Left kidney (tissue), 8 donors: ENCODE data around the gene BORA. TPM values are rescaled to one million over a fixed set of nuclear protein-coding genes. Genes with fewer than 3 reads are reported as not detected.
"Not testable (repeated sequence)": the region's sequence is repeated elsewhere in the genome, so short reads cannot be mapped to it uniquely, and the experiment has no call there.

Experiments used
- DNase-seq: peaks from one replicate; pipeline ENCODE4 v3.0.0-alpha.2; 2013
- long read RNA-seq, 8 donors: transcript quantifications; one replicate each; lab custom pipeline, GENCODE V29; 2026
- polyA plus RNA-seq: library from polyadenylated mRNA; unstranded; fragments of 120-200 nt; gene quantifications from one replicate; pipeline ENCODE4 v1.2.1, GENCODE V29; 2013; ENCODE audit not compliant: insufficient read length

Gene BORA
- 14.6 TPM for polyA plus RNA-seq
- long read RNA-seq, donor 1, partial matches to known transcripts, result 0 of 2 reads
- long read RNA-seq, donor 1, other reads (novel, unspliced or antisense), result 0 of 2 reads
- long read RNA-seq, donor 2, result 0 reads
- long read RNA-seq, donor 3, partial matches to known transcripts, result 18 of 19 reads
- long read RNA-seq, donor 3, other reads (novel, unspliced or antisense), result 0 of 19 reads
- long read RNA-seq, donor 4, result 0 reads
- long read RNA-seq, donor 5, partial matches to known transcripts, result 10 of 11 reads
- long read RNA-seq, donor 5, other reads (novel, unspliced or antisense), result 0 of 11 reads
- long read RNA-seq, donor 6, partial matches to known transcripts, result 0 of 5 reads
- long read RNA-seq, donor 6, other reads (novel, unspliced or antisense), result 0 of 5 reads
- long read RNA-seq, donor 7, partial matches to known transcripts, result 0 of 1 reads
- long read RNA-seq, donor 7, other reads (novel, unspliced or antisense), result 0 of 1 reads
- long read RNA-seq, donor 8, result 0 reads

- DNase-seq, result peak; percentile 94
These were observed at the start of gene BORA, which contains the start of gene MZT1 for GRCh38 chr13:72727417-72728289. Gene BORA (plus strand): TSS chr13:72727923. CDS start chr13:72728941, 1,018 bp downstream. Gene MZT1 (minus strand): TSS chr13:72727629. CDS start chr13:72727602, 27 bp downstream.

DNA sequence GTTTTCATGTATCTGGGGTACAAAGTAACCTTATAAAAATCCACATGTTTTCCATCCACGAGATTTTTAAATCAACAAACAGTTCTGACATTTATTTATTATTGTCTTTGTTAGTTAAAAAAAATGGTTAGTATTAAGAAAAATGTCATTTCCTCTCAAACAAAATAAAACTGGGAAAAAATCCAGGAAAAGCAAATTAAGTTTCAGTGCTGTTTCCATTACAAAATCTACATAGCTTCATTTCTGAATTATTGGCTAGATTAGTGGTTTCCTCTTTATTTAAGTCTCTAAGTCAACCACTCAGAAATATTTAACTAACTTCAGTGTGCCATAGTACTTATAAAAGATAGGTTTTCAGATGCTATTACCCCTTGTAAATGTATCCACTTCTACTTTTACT lies 49.4 kb upstream of the BORA start:
- DNase-seq, result peak; percentile 50

GRCh38 chr13:72680353-72680752 lies 47.4 kb upstream of the BORA start:
- DNase-seq, result no peak

GRCh38 chr13:72686766-72687165 lies 41.0 kb upstream of the BORA start:
- no peak for DNase-seq

- no peak for DNase-seq
These were observed 38.5 kb upstream of the BORA start for GRCh38 chr13:72689181-72689696.

GRCh38 chr13:72692884-72693514 lies 34.7 kb upstream of the BORA start:
- no peak for DNase-seq

- no peak for DNase-seq
These were observed 33.9 kb upstream of the BORA start for GRCh38 chr13:72693832-72694231.

- no peak for DNase-seq
These were observed 33.4 kb upstream of the BORA start for GRCh38 chr13:72694314-72694713.

- DNase-seq, result no peak
These were observed 31.1 kb upstream of the BORA start for GRCh38 chr13:72696579-72696978.

GRCh38 chr13:72698164-72698563 lies 29.6 kb upstream of the BORA start:
- DNase-seq, result no peak

DNA sequence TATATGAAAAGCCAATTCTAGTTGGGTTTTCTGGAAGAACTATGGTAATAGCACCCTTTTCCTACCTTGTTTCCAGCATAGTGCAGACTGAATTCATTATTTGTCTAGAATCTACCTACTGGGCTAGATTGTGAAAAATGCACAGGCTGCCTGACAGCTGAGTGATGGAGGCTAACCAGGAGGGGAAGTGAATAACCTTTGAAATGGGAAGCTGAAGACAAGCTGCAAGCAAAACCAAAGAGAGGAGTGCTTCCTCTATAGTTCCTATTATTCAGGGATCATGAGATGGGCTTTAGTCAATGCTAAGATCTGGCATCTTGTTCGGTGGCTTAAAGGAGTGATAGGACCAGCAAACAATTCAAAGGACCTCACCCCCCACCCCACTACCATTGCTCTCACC lies 27.2 kb upstream of the BORA start:
- no peak for DNase-seq

- no peak for DNase-seq
These were observed 10.9 kb upstream of the BORA start for GRCh38 chr13:72716776-72717175.

GRCh38 chr13:72726185-72726584 lies 1.5 kb upstream of the BORA start:
- DNase-seq, result not testable (repeated sequence)

DNA sequence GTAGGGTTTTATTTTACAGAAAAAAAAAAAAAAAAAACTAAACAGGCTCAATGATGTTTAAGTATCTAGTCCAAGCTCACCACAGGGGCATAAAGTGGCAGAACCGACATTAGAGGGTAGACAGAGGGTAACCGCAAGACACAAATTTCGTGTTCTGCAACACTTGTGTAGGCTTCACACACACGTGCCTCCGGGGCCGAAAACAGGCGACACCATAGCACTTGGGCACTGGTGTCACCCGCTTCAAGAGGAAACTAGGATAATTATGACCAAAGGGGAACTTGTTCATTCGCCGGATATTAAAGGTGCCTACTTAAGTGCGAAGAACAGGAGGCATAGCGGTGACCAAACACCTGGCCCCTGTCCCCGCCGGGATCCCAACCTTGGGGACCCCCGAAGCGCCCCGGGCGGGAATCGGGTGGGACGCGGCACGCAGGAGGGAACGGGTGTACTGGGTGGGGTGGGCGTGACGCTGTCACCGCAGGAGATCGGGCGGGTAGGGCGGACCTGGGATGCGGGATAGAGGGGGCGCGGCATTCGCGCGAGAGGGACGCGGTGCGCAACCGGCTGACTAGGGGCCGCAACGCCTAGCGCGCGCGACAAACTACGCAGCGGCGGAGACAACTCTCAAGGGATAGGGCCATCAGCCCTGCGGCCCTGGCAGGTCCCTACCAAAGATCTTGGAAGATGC lies 852 bp upstream of the BORA start:
- peak; percentile 20 for DNase-seq

GRCh38 chr13:72728290-72728605 lies 525 bp downstream of the BORA start:
- no peak for DNase-seq

DNA sequence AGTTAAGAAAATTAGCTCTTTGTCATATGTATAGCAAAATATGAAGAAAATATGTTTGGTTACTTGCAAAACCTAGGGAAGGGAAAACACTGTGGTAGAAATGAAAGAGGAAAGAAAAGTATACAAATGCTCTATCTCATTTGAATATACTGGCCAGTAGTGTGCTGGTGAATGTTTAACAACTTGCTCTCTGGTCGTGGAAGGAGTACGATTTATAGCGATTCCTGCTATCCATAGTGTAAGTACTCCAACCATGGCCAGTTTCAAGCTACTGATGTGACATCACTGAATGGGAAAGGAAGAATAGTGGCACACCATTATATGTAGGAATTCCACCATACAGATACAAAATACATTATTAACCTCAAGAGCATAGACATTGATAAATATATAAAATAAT lies 9.3 kb downstream of the BORA start:
- no peak for DNase-seq

DNA sequence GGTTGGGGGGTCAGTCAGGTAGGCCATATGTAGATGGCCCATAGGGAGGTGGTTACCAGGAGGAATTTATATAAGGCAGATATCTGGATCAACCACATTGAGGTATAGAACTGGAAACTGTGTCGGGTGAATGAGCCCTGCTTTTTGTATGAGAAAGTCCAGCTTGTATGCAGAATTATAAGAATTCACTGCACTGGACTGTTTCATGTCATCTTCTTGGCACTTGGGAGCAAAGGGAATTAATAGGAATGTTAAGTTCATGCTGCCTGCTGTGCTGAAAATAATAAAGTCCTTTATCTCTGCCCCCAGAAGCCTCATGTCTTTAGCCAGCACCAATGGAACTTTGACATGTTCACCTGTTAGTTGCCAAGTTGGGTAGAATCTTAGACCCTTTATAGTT lies 12.3 kb downstream of the BORA start:
- no peak for DNase-seq

DNA sequence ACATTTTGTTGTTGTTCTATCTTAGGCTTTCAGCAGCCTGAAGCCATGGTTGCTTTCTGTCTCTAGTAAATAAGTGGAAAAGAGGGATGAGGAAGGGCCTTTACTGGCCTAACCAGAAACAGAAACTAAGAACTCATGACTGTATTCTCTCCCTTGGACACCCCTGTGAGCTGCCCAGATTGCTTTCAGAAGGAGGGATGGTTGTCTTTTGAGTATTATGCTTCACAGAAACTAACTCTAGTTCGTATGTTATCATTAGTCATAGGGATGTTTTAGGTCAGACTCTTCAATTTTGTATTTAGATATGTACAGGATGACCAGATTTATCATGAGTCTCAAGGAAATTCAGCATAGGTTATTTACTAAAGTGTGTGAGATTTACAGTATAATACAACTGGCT lies 17.5 kb downstream of the BORA start:
- DNase-seq, result no peak

DNA sequence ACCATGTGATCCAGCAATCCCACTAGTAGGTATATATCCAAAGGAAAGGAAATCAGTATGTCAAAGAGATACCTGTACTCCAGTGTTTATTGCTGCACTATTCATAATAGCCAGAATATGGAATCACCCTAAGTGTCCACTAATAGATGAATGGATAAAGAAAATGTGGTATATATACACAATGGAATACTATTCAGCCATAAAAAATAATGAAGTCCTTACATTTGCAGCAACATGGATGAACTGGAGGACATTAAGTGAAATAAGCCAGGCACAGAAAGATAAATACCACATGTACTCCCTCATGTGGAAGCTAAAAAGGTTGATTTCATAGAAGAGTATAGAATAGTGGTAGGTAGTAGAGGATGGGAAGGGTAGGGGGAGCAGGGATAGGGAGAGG lies 23.5 kb downstream of the BORA start:
- no peak for DNase-seq

DNA sequence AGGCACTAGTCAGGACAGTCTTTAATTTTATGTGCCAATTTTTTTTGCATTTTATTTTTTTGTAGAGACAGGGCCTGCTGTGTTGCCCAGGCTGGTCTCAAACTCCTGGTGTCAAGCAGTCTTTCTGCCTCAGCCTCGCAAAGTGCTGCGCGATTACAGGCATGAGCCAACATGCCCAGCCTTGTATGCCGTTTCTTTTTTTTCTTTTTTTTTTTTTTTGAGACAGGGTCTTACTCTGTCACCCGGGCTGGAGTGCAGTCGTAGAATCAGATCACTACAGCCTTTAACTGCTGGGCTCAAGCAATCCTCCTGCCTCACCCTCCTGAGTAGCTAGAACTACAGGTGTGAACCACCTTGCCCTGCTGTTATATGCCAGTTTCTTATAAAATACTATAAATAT lies 26.4 kb downstream of the BORA start:
- no peak for DNase-seq

GRCh38 chr13:72757792-72758535 lies 30.2 kb downstream of the BORA start:
- no peak for DNase-seq
